GM06990 (cell line): Measurements from ENCODE around the gene CACHD1.

Experiments
- DNase-seq: peaks from one replicate; pipeline ENCODE4 v3.0.0-alpha.2; 2011; ENCODE audit not compliant: insufficient read length; ENCODE audit errors: extremely low read depth
- H3K27me3 ChIP-seq: replicated peaks from 2 replicates; pipeline ENCODE4 v1.6.0; 2011; ENCODE audit warnings: low read length; ENCODE audit not compliant: control insufficient read depth, insufficient read depth
- H3K36me3 ChIP-seq: 2 replicates; pipeline ENCODE4 v1.5.1; 2011; ENCODE audit warnings: low read length; ENCODE audit not compliant: control insufficient read depth, insufficient read depth
- H3K4me3 ChIP-seq: replicated peaks from 2 replicates; pipeline ENCODE4 v1.5.1; 2011; ENCODE audit warnings: low read depth, mild to moderate bottlenecking, control low read depth, low read length
- TF ChIP-seq, protein P1 (sequence below): IDR thresholded peaks from 2 replicates; pipeline ENCODE4 v1.5.1; 2011; ENCODE audit warnings: low read length, control low read depth, mild to moderate bottlenecking, inconsistent platforms; ENCODE audit not compliant: insufficient read depth, poor library complexity, severe bottlenecking

CACHD1 gene

DNA sequence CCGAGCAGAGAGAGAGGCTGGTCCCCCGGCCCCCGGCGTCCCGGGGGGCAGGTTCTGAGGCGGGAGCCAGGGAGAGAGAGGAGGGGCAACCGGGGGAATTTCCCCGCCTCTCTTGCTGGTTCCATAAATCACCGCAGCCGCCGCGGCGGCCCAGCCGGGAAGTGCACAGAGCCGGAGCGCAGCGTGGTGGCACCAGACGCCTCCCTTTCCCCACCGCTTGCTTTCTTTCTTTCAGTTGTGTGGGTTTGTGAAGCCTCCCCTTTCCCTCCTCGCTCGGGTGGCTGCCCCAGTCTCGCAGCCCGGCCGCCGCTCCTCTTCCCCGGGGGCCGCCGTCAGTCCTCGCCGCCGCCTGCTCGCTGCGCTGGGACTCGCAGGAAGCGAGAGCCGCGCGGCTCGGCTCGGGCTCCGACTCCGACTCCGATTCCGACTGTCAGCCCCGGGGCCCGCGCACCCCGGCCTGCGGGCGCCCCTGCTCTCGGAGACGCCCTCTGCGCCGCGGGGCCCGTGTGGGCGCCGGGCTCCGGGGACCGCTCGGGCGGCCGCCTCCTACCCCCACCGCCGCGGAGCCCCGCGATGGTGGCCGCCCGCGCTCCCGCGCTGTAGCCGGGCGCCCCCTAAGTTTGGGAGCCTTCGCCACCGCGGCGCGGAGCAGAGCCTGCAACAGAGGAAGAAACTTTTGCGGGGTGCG is at the start of gene CACHD1:
Gene CACHD1 (plus strand): TSS at position 153 of the 688 bp plus-strand sequence. CDS start 616 bp downstream, outside the sequence.
- no peaks in the 10 kb centered on the region for H3K36me3 ChIP-seq
- DNase-seq, result peak; percentile 61
- peak within 1 kb of the TSS; percentile 47 for H3K4me3 ChIP-seq
- TF ChIP-seq, protein P1, sequence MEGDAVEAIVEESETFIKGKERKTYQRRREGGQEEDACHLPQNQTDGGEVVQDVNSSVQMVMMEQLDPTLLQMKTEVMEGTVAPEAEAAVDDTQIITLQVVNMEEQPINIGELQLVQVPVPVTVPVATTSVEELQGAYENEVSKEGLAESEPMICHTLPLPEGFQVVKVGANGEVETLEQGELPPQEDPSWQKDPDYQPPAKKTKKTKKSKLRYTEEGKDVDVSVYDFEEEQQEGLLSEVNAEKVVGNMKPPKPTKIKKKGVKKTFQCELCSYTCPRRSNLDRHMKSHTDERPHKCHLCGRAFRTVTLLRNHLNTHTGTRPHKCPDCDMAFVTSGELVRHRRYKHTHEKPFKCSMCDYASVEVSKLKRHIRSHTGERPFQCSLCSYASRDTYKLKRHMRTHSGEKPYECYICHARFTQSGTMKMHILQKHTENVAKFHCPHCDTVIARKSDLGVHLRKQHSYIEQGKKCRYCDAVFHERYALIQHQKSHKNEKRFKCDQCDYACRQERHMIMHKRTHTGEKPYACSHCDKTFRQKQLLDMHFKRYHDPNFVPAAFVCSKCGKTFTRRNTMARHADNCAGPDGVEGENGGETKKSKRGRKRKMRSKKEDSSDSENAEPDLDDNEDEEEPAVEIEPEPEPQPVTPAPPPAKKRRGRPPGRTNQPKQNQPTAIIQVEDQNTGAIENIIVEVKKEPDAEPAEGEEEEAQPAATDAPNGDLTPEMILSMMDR, result no peak
- H3K27me3 ChIP-seq, result no peaks in the 10 kb centered on the region; the same call in none of the 2 replicates

DNA sequence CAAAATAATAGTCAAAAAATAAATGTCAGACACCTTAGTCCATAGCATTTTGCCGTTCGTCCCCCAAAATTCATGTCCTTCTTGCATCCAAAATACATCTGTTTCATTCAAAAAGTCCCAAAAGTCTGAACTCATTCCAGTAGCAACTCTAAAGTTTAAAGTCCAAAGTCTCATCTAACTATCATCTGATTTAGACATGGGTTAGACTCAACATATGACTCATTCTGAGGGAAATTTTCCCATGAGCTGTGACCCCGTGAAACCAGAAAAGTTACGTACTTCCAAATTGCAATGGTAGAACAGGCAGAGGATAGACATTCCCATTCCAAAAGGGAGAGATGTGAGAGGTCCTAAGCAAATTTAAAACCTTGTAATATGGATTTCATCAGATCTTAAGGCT is 48.6 kb upstream of the CACHD1 start:
- TF ChIP-seq, protein P1, result no peak
- DNase-seq, result no peak
- no peak overlapping the region for H3K4me3 ChIP-seq
- no peaks in the 10 kb centered on the region for H3K36me3 ChIP-seq
- H3K27me3 ChIP-seq, result no peaks in the 10 kb centered on the region

DNA sequence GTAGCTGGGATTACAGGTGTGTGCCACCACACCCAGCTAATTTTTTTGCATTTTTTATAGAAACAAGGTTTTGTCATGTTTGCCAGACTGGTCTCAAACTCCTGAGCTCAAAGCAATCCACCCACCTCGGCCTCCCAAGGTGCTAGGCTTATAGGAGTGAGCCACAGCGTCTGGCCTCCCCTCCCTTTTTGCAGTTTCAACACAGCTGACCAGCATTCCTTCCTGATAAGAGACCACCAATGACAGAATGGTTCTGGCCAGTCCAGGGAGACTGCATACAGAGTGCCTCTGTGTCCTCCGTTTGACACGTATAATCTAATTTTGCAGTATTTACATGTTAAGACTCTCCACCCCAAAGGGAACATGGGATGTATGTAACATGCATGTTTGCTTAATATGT is 46.4 kb upstream of the CACHD1 start:
- Histone ChIP-seq H3K4me3 (no peak overlapping the region), H3K27me3 (no peaks in the 10 kb centered on the region), H3K36me3 (no peaks in the 10 kb centered on the region)
- DNase-seq, result no peak
- TF ChIP-seq, protein P1, result no peak

DNA sequence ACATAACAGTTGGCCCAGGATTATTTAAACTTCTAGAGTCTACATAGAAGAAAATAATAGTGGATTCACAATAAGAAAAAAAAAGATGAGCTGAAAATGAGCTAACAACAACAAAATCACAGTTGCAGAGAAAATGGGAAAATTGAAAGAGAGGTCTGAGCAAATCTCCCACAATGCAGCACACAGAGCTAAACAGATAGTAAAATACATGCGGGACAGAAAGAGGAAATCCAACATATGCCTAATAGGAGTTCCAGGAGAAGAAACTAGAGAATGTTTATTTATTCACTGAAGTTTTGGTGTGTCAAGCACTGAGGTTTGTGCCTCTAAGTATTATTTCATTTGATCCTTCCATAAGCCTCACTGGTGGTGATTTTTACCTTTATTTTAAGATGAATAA is 45.5 kb upstream of the CACHD1 start:
- TF ChIP-seq, protein P1, result no peak
- Histone ChIP-seq H3K4me3 (no peak overlapping the region), H3K27me3 (no peaks in the 10 kb centered on the region), H3K36me3 (no peaks in the 10 kb centered on the region)
- DNase-seq, result no peak

DNA sequence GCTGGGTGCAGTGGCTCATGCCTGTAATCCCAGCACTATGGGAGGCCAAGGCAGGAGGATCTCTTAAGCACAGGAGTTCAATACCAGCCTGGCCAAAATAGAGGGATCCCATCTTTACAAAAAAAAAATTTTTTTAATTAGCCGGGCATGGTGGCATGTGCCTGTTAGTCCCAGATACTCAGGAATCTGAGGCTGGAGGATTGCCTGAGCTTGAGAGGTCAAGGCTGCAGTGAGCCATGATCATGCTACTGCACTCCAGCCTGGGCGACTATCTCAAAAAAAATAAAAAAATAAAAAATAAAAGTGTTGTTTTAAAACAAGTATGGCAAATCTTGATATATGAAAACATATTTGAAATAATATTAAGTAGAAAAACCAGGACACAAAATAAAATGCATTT is 44.4 kb upstream of the CACHD1 start:
- H3K36me3 ChIP-seq, result no peaks in the 10 kb centered on the region
- no peak for DNase-seq
- no peak overlapping the region for H3K4me3 ChIP-seq
- no peaks in the 10 kb centered on the region for H3K27me3 ChIP-seq
- TF ChIP-seq, protein P1, result no peak
